HEK293 (cell line): ENCODE measurements around the gene GSG1L2.

Experiments
- CTCF ChIA-PET: fragments of 350-600 bp; formaldehyde crosslinking; extraction: SDS; loops from one replicate; lab custom pipeline; 2021; ENCODE audit warnings: antibody characterized with exemption; lab: Yijun Ruan, JAX
- POLR2A ChIA-PET: fragments of 300-600 bp; formaldehyde crosslinking; extraction: SDS; loops from one replicate; lab custom pipeline; 2020; ENCODE audit warnings: antibody characterized with exemption, inconsistent platforms; lab: Yijun Ruan, JAX
- H3K27ac ChIP-seq: fragments of 200-500 bp; sonication (Bioruptor generic); 2 replicates; pipeline ENCODE4 v1.5.1; 2014; ENCODE audit warnings: low read depth, low read length, control low read depth, inconsistent platforms; ENCODE audit errors: extremely low read depth
- H3K36me3 ChIP-seq, 2 experiments: fragments of 200-500 bp in 1 of 2; sonication (Bioruptor generic) in 1 of 2; 1 replicate in 1 of 2; 2 replicates in 1 of 2; pipeline ENCODE4 v1.5.1; 2014 to 2017; ENCODE audit warnings: inconsistent platforms in 2 of 2, low read length in 2 of 2; ENCODE audit not compliant: control insufficient read depth in 2 of 2, insufficient read depth in 1 of 2
- H3K4me1 ChIP-seq: fragments of 200-500 bp; sonication (Bioruptor generic); 2 replicates; pipeline ENCODE4 v1.5.1; 2014; ENCODE audit warnings: mild to moderate bottlenecking, low read length, inconsistent platforms; ENCODE audit not compliant: control insufficient read depth, insufficient read depth
- H3K4me3 ChIP-seq: 2 replicates; pipeline ENCODE4 v1.5.1; 2011; ENCODE audit warnings: low read depth, mild to moderate bottlenecking, control low read depth, low read length, moderate library complexity
- H3K9me3 ChIP-seq: fragments of 200-500 bp; sonication (Bioruptor generic); 2 replicates; pipeline ENCODE4 v1.5.1; 2014; ENCODE audit warnings: low read depth, low read length, inconsistent platforms; ENCODE audit not compliant: control insufficient read depth, insufficient read depth
- GLIS2 ChIP-seq: fragments of 450-650 bp; formaldehyde crosslinking; IDR thresholded peaks from 2 replicates; pipeline ENCODE4 v1.5.1; 2016; ENCODE audit warnings: missing biosample characterization, missing genetic modification characterization
- HOXA7 ChIP-seq: sonication (generic); formaldehyde crosslinking; IDR thresholded peaks from 2 replicates; pipeline ENCODE4 v1.8.1; 2022; ENCODE audit warnings: missing genetic modification reagents, borderline replicate concordance
- MZF1 ChIP-seq: fragments of 450-650 bp; formaldehyde crosslinking; IDR thresholded peaks from 2 replicates; pipeline ENCODE4 v1.5.1; 2017; ENCODE audit warnings: missing biosample characterization, missing genetic modification characterization, borderline replicate concordance
- PATZ1 ChIP-seq: fragments of 450-650 bp; formaldehyde crosslinking; IDR thresholded peaks from 2 replicates; pipeline ENCODE4 v1.5.1; 2016; ENCODE audit warnings: missing biosample characterization, missing genetic modification characterization
- PRDM4 ChIP-seq: fragments of 450-650 bp; formaldehyde crosslinking; IDR thresholded peaks from 2 replicates; pipeline ENCODE4 v1.5.1; 2017; ENCODE audit warnings: missing biosample characterization, missing genetic modification characterization
- ZNF133 ChIP-seq: fragments of 450-650 bp; formaldehyde crosslinking; IDR thresholded peaks from 2 replicates; pipeline ENCODE4 v1.5.1; 2016; ENCODE audit warnings: missing biosample characterization, missing genetic modification characterization
- ZNF202 ChIP-seq: fragments of 450-650 bp; formaldehyde crosslinking; IDR thresholded peaks from 2 replicates; pipeline ENCODE4 v1.5.1; 2016; ENCODE audit warnings: missing biosample characterization, missing genetic modification characterization, borderline replicate concordance
- ZNF221 ChIP-seq: fragments of 450-650 bp; formaldehyde crosslinking; IDR thresholded peaks from 2 replicates; pipeline ENCODE4 v1.5.1; 2017; ENCODE audit warnings: missing biosample characterization, missing genetic modification characterization, borderline replicate concordance
- ZNF266 ChIP-seq: fragments of 450-650 bp; formaldehyde crosslinking; IDR thresholded peaks from 2 replicates; pipeline ENCODE4 v1.5.1; 2016; ENCODE audit warnings: missing biosample characterization, missing genetic modification characterization, low read depth
- ZNF544 ChIP-seq: fragments of 450-650 bp; formaldehyde crosslinking; IDR thresholded peaks from 2 replicates; pipeline ENCODE4 v1.5.0; 2017; ENCODE audit warnings: missing biosample characterization, missing genetic modification characterization
- ZNF600 ChIP-seq: fragments of 450-650 bp; formaldehyde crosslinking; IDR thresholded peaks from 2 replicates; pipeline ENCODE4 v1.5.1; 2016; ENCODE audit warnings: missing biosample characterization, missing genetic modification characterization
- ZNF621 ChIP-seq: fragments of 450-650 bp; formaldehyde crosslinking; IDR thresholded peaks from 2 replicates; pipeline ENCODE4 v1.5.1; 2017; ENCODE audit warnings: missing biosample characterization, missing genetic modification characterization
- ZNF777 ChIP-seq: fragments of 450-650 bp; formaldehyde crosslinking; IDR thresholded peaks from 2 replicates; pipeline ENCODE4 v1.5.1; 2017; ENCODE audit warnings: missing biosample characterization, missing genetic modification characterization, borderline replicate concordance
- ZNF785 ChIP-seq: fragments of 450-650 bp; formaldehyde crosslinking; IDR thresholded peaks from 2 replicates; pipeline ENCODE4 v1.5.1; 2016; ENCODE audit warnings: missing biosample characterization, missing genetic modification characterization
- ZXDB ChIP-seq: fragments of 450-650 bp; formaldehyde crosslinking; IDR thresholded peaks from 2 replicates; pipeline ENCODE4 v1.5.1; 2016; ENCODE audit warnings: missing biosample characterization, missing genetic modification characterization
- TF ChIP-seq, protein P1 (sequence below): fragments of 450-650 bp; formaldehyde crosslinking; IDR thresholded peaks from 2 replicates; pipeline ENCODE4 v1.5.1; 2016; ENCODE audit warnings: missing biosample characterization, missing genetic modification characterization, borderline replicate concordance
- TF ChIP-seq, protein P2 (sequence below): fragments of 450-650 bp; formaldehyde crosslinking; conservative IDR thresholded peaks from 2 replicates; pipeline ENCODE4 v1.5.1; 2016; ENCODE audit warnings: low read depth, missing biosample characterization, missing genetic modification characterization
- TF ChIP-seq, protein P3 (sequence below): fragments of 450-650 bp; formaldehyde crosslinking; IDR thresholded peaks from 2 replicates; pipeline ENCODE4 v1.5.1; 2016; ENCODE audit warnings: missing biosample characterization, missing genetic modification characterization
- TF ChIP-seq, protein P4 (sequence below): fragments of 450-650 bp; IDR thresholded peaks from 2 replicates; pipeline ENCODE4 v1.5.1; 2018; ENCODE audit warnings: missing biosample characterization, mild to moderate bottlenecking, missing genetic modification characterization

The GSG1L2 gene

GRCh38 chr17:9798724-9799123, 23.2 kb downstream of the GSG1L2 start:
- Histone ChIP-seq H3K4me3 (no peak overlapping the region), H3K4me1 (0 out of 2 replicates have a peak, but pooled peaks cover 2% of the 10 kb centered on the region), H3K9me3 (no peaks in the 10 kb centered on the region), H3K27ac (no peak overlapping the region), H3K36me3 (no peaks in the 10 kb centered on the region)
- TF ChIP-seq ZXDB (tag by site-specific recombination), result no peak
- TF ChIP-seq ZNF785 (tag by site-specific recombination), result no peak
- no peak for TF ChIP-seq ZNF544 (tag by site-specific recombination)
- TF ChIP-seq PATZ1 (tag by site-specific recombination), result no peak
- POLR2A ChIA-PET, result no interaction called here
- CTCF ChIA-PET, result interaction anchor here (1.2 to 1.3 kb wide), 3 partner anchors 39 to 93 kb away, joined by 3 to 5 read pairs (median 3); no protein-coding TSS in a partner anchor

DNA sequence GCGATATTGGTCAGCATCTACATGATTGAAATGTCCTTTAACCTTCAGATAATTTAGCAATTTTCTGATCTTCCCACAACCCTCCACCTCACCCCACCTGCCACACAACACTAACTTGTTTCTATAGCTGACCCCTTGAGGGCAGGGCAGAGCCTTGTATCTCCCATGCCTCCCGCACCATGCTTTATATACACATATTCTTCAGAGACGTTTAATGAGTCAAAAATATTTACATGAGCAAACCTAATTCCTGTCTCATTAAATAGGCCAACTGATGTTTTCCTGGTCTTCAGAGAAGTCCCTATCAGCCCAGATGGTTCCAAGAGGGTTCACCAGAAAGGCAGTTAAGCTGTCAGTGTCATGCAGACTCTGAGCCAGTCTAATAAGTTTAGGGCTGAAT, 23.9 kb downstream of the GSG1L2 start:
- Histone ChIP-seq H3K9me3 (no peaks in the 10 kb centered on the region), H3K27ac (no peak overlapping the region), H3K36me3 (no peaks in the 10 kb centered on the region), H3K4me3 (no peak overlapping the region), H3K4me1 (0 out of 2 replicates have a peak, but pooled peaks cover 2% of the 10 kb centered on the region)
- CTCF ChIA-PET, result interaction anchor here (1.0 to 1.2 kb wide), 3 partner anchors 40 to 94 kb away, joined by 3 to 5 read pairs (median 4); no protein-coding TSS in a partner anchor
- POLR2A ChIA-PET, result no interaction called here
- TF ChIP-seq ZNF266 (tag by site-specific recombination) (no peak), ZNF621 (tag by site-specific recombination) (no peak), GLIS2 (tag by site-specific recombination) (no peak), ZNF600 (tag by site-specific recombination) (no peak), MZF1 (no peak), ZNF777 (tag by site-specific recombination) (no peak), ZNF202 (no peak), ZNF221 (tag by site-specific recombination) (no peak), HOXA7 (CRISPR knock-in tag) (no peak), PRDM4 (tag by site-specific recombination) (no peak), ZNF133 (tag by site-specific recombination) (no peak)
- TF ChIP-seq, protein P1, sequence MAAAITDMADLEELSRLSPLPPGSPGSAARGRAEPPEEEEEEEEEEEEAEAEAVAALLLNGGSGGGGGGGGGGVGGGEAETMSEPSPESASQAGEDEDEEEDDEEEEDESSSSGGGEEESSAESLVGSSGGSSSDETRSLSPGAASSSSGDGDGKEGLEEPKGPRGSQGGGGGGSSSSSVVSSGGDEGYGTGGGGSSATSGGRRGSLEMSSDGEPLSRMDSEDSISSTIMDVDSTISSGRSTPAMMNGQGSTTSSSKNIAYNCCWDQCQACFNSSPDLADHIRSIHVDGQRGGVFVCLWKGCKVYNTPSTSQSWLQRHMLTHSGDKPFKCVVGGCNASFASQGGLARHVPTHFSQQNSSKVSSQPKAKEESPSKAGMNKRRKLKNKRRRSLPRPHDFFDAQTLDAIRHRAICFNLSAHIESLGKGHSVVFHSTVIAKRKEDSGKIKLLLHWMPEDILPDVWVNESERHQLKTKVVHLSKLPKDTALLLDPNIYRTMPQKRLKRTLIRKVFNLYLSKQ (tag by site-specific recombination), result no peak
- TF ChIP-seq, protein P2, sequence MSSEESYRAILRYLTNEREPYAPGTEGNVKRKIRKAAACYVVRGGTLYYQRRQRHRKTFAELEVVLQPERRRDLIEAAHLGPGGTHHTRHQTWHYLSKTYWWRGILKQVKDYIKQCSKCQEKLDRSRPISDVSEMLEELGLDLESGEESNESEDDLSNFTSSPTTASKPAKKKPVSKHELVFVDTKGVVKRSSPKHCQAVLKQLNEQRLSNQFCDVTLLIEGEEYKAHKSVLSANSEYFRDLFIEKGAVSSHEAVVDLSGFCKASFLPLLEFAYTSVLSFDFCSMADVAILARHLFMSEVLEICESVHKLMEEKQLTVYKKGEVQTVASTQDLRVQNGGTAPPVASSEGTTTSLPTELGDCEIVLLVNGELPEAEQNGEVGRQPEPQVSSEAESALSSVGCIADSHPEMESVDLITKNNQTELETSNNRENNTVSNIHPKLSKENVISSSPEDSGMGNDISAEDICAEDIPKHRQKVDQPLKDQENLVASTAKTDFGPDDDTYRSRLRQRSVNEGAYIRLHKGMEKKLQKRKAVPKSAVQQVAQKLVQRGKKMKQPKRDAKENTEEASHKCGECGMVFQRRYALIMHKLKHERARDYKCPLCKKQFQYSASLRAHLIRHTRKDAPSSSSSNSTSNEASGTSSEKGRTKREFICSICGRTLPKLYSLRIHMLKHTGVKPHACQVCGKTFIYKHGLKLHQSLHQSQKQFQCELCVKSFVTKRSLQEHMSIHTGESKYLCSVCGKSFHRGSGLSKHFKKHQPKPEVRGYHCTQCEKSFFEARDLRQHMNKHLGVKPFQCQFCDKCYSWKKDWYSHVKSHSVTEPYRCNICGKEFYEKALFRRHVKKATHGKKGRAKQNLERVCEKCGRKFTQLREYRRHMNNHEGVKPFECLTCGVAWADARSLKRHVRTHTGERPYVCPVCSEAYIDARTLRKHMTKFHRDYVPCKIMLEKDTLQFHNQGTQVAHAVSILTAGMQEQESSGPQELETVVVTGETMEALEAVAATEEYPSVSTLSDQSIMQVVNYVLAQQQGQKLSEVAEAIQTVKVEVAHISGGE, result no peak
- TF ChIP-seq, protein P3, sequence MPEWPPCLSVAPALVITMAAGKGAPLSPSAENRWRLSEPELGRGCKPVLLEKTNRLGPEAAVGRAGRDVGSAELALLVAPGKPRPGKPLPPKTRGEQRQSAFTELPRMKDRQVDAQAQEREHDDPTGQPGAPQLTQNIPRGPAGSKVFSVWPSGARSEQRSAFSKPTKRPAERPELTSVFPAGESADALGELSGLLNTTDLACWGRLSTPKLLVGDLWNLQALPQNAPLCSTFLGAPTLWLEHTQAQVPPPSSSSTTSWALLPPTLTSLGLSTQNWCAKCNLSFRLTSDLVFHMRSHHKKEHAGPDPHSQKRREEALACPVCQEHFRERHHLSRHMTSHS, result no peak
- TF ChIP-seq, protein P4, sequence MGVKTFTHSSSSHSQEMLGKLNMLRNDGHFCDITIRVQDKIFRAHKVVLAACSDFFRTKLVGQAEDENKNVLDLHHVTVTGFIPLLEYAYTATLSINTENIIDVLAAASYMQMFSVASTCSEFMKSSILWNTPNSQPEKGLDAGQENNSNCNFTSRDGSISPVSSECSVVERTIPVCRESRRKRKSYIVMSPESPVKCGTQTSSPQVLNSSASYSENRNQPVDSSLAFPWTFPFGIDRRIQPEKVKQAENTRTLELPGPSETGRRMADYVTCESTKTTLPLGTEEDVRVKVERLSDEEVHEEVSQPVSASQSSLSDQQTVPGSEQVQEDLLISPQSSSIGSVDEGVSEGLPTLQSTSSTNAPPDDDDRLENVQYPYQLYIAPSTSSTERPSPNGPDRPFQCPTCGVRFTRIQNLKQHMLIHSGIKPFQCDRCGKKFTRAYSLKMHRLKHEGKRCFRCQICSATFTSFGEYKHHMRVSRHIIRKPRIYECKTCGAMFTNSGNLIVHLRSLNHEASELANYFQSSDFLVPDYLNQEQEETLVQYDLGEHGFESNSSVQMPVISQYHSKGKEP (tag by site-specific recombination), result no peak
